Inflammatory macrophage treated with lipopolysaccharide for 4 hours (primary cell): Measurements from ENCODE around the gene PPP1R13B.
"Not testable (repeated sequence)": the region's sequence is repeated elsewhere in the genome, so short reads cannot be mapped to it uniquely, and the experiment has no call there.

Source experiments
- DNase-seq: peaks from one replicate; pipeline ENCODE4 v3.0.0-alpha.2; 2020

The PPP1R13B gene

DNA sequence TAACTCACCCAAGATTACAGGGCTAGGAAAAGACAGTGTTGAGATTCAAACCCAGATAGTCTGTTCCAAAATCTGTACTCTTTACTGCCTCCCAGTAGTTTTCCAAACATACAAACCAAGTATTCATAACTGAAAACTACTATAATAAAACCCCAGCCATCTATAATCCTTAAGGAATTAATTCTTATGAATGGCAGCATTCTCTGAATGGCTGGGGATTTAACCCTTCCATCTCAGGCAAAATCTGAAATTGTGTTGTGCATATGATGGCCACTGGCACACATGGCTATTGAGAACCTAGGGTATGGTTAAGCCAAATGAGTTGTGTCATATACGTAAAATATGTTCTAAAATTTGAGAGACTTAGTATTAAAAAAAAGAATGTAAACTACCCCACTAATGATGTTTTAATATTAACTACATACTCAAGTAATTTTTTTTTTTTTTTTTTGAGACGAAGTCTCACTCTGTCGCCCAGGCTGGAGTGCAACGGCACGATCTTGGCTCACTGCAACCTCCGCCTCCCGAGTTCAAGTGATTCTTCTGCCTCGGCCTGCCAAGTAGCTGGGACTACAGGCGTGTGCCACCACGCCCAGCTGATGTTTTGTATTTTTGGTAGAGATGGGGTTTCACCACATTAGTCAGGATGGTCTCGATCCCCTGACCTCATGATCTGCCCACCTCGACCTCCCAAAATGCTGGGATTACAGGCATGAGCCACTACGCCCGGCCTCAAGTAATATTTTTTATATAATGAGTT, 16.7 kb downstream of the PPP1R13B start:
- no peak for DNase-seq

DNA sequence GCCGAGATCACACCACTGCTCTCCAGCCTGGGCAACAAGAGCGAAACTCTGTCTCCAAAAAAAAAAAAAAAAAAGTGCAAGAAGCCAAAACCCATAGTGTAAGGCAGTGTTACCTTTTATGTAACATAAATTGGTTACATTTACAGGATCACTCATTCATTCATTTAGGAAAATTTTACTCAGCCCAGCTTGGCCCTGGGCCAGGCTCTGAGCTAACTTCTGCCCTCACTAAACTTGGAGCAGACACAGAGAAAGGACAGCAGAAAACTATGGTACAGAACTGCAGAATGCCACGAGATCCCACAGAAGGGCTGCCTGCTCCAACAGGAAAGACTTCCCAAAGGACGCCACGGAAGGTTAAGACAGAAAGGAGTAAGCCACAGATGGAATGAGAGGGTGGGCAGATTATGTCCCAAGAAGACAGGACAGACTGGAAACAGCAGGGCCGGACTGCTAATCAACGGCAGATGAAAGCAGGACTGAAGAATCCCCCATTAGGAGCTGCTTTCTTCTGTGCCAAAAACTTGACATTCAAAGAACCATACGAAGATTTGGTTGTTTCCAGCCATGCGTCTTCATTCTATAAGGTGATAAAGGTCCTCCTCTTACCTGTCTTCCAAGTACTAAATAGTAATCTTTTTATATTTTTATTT, 18.9 kb downstream of the PPP1R13B start:
- DNase-seq = no peak

DNA sequence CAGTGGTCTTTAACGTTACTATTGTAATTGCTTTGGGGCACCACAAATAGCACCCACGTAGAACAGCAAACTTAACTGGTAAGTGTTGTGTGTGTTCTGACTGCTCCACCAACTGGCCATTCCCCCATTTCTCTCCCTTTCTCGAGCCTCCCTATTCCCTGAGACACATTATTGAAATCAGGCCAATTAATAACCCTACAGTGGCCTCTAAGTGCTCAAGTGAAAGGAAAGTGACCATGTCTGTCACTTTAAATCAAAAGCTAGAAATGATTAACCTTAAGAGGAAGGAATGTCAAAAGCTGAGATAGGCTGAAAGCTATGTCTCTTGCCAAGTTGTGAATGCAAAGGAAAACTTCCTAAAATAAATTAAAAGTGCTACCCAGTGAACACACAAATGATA, 22.3 kb downstream of the PPP1R13B start:
- DNase-seq = no peak

DNA sequence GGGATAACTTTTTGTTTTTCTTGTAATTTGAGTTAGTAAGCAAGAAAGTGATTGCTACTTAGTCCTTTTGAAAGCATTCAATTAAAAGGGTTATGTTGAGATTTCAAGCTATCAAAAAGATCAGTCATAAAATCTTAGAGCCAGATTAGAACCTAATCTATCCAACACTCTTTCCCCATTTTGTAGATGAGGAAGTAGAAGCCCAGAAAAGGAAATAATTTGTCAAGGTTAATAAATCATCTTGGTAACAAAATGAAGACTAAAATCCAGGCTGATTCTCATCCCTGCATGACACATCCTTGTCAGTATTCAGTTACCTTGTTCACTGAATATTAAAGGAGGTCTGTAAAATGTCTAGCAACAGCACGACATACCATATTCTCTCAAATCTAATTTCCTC, 26.5 kb downstream of the PPP1R13B start:
- no peak for DNase-seq

DNA sequence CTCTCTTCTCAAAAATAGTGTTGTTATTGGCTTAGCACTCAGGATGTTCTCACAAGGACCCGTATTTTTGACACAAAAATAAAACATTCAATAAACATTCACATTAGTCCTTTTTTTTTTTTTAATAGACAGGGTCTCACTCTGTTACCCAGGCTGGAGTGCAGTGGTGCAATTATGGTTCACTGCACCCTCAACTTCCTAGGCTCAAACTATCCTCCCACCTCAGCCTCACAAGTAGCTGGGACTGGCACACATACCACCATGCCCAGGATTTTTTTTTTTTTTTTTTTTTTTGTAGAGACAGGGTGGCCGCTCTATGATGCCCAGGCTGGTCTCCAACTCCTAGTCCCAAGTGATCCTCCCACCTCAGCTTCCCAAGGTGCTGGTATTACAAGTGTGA, 27.0 kb downstream of the PPP1R13B start:
- DNase-seq = no peak

DNA sequence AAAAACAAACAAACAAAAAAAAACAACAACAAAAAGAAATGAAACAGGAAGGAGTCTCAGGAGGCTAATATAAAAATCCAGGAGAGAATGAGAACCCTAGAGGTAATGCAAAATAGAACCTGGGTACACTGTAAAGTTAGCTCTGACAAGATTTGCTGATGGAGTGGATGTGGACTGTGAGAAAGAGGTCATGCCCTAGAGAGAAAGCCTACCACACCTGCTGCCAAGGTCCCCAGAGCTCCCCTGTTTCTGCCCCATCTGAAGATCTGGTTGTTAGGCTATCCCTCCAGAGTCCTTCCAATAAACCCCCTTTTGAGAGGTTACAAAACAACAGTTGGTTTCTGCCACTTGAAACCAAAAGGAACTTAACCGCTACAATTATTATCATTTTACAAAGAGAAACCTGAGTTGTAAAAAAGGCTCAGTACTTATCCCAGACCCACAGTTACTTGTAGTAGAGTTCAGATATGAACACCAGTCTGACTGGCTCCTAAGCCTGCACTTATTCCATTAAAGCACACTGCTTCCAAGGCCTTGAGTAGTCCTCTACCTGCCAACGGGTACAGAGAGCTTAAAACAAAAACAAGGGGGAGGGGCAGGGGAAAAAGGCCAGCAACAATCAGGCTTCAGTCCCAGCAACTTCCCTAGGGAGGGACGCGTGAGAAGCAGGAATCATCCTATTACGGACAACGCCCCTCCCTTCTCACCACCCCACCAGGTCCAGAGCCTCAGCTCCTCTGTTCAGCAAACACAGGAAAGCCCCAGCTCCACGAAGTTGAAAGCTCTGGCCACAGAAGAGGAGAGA, 27.7 kb downstream of the PPP1R13B start:
- DNase-seq = no peak

DNA sequence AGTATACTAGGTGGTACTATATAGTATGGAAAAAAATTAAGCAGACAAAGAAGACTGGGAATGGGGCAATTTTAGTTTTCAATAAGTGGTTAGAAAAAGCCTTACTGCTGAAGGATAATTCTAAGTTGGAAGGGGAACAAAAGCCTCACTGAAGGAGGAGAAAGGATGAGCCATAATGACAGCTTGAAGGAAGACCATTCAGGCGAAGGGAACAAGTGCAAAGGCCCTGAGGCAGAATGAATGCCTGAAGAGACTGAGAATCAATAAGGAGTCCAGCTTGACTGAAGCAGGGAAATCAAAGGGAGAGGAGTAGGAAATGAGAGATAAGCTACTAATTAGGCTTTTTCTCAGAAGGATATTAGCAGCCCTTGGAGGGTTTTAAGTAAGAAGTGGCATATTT, 28.5 kb downstream of the PPP1R13B start:
- DNase-seq = no peak

DNA sequence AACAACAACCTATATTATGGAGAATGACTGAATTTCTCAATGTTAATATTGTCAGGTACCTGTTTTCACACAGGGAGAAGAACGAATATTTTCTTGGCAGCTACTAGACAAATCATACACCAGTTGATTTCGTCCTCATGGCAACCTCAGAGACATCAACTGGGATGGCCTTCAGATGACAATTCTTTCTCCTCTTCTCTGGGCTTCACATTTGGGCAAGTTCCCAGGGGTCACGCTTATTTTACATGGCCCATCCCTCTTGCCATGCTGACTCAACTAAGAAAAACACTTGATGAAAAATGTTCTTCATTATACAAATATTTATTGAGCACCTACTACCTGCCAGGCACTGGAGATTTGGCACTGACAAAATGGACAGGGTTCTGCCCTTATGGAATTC, 29.0 kb downstream of the PPP1R13B start:
- no peak for DNase-seq

DNA sequence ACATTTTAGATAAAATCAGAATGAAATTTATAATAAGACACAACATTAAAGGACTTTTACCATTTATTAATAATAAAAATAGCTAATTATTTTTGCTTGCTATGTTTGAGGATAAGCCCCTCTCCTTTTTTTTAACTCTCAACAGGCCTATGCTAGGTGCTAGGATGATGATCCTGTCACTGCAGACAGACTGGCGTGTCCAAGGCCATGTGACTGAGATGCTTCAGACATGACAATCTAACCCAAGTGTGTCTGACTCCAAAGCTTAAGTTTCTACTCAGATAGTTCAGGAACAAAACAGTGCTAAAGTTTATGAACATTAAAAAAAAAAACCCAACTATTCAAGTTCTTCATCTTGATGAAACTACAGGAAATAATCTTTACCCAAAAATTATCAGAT, 29.8 kb downstream of the PPP1R13B start:
- no peak for DNase-seq

DNA sequence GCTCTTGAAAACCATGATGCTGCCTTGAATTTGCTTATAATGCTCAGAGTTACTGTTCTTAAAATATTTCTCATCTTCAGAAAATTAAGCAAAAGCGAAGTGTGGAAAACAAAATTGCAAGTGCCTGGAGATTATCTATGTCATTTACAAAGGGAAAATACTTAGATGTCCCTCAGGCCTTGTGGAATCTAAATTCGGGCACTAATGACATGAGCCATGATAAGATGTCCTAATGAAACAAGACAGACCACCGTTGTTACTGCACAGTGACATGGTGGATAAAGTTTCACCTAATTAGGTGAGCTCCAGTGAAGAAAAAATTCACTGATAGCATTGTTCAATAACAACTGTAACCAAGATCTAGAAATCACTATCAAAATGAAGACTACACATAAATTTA, 30.4 kb downstream of the PPP1R13B start:
- no peak for DNase-seq

DNA sequence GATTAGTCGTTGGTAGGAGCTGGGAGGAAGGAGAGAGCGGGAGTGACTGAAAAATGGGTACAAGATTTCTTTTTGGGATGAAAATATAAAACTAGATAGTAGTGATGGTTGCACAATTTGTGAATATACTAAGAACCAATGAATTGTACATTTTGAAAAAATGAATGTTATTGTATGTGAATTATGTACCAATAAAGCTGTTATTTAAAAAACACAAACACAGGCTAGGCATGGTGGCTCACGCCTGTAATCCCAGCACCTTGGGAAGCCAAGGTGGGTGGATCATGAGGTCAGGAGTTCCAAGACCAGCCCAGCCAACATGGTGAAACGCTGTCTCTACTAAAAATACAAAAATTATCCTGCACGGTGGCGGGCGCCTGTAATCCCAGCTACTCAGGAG, 32.1 kb downstream of the PPP1R13B start:
- DNase-seq = no peak

DNA sequence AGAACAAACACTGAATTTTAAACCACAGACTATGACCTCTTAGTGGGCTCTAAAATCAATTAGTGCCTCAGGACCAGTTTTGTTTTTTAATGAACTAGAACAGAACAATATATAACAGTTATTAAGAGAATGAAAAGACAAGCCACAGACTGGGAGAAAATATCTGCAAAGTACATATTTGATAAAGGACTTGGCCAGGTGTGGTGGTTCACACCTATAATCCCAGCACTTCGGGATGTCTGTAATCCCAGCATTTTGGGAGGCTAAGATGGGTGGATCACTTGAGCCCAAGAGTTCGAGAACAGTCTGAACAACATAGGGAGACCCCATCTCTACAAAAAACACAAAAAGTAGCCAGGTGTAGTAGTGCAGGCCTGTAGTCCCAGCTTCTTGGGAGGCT, 36.2 kb downstream of the PPP1R13B start:
- DNase-seq = no peak

DNA sequence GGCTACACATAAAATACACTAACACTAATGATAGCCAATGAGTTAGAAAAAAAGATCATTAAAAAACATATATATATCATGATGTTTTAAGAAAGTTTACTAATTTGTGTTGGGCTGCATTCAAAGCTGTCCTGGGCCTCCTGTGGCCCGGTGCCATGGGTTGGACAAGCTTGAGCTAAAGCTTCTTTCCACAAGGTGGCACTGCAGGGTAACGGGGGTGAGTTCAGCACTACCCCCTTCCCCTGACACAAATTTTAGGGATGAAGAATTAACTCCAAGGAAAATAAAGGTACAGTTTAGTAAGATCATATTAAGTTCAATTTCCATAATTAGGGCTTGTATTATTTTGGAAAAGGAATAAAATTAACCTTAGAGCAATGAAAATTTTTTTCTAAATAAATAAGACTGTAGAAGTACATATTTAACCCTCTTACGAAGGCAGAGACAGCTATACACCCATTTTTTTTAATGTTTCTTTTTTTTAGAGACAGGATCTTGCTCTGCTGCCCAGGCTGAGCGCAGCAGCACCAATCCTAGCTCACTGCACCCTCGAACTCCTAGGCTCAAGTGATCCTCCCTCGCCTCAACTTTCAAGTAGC, 38.9 kb downstream of the PPP1R13B start:
- peak; percentile 69 for DNase-seq

DNA sequence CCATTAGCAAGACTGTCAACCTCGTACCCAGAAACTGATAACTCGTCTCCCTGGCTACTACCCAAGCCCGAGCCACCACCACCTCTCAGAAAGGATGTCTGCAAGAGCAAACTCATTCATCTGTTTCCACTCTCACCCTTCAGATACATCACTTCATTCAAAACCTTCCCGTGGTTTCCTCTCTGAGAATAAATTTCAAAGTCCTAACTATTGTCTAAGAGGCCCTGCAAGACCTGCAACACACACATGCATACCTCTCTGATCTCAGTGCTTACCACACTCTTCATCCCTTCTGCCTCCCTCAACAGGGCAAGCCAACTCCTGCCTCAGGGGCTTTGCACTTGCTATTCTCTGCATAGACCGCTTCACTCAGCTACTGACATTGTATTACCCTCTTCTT, 40.6 kb downstream of the PPP1R13B start:
- no peak for DNase-seq

DNA sequence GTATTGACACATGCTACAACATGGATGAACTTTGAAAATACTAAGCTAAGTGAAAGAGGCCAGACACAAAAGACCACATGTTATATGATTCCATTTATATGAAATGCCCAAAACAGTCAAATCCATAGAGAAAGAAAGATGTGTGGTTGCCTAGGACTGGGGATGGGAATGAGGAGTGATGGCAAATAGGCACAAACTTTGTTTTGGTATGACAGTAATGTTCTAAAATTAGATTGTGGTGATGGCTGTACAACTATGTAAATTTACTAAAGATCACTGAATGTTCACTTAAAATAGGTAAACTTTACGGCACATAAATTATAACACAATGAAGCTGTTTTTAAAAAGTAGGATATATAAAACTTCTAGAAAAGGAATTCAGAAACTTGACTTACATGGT, 41.7 kb downstream of the PPP1R13B start:
- DNase-seq = no peak

DNA sequence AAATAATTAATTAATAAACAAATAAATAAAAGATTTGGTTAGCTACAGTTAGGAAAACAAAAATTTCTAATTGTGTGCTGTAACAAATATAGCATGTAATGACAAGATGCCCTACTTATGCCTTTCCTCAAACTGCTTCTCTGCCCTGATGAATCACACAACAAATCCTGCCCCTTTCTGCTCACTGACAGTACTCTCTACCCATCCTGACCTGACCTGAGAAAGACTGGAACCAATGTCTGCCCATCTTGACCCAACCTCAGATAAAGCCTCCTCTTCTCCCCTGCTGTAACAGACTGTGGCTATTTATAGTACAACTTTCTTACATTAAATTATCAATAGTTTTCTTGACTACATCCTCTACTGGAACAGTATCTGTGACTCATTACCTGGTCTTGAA, 43.7 kb downstream of the PPP1R13B start:
- no peak for DNase-seq

DNA sequence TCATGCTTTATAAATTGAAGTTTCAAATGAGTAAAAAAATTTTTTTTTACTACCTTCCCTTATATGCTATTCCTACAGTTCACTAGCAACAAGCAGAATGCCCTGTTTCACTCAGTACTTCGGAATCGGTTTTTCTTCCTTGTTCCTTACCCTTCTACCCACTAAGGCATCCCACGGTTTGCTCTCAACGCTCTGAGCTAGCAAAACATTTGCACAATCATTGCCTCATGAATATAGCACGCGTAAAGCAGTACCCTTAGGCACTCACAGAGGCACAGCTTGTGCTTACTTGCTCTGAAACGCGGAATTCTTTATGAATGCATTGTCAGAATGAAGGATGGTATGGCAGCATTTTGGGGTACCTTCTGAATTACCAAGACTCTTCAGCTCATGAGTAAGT, 45.0 kb downstream of the PPP1R13B start:
- DNase-seq = peak; percentile 79

DNA sequence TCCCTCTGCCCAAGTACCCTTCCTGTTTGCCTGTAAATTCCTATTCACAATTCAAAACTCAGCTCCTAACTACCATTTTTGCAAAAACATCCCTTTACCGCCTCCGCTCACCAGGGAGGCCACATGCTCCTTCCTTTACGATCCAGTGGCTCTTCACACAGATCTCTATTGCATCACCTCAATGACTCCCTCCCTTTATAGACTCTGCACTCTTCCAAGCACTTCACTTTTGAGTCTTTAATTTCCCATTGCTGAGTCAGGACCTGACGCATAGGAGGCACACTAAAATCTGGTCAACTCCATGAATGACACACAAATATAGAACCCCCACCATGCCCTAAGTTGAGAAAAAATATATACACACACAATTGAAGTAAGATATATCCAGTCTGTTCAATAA, 45.9 kb downstream of the PPP1R13B start:
- DNase-seq = peak; percentile 81

DNA sequence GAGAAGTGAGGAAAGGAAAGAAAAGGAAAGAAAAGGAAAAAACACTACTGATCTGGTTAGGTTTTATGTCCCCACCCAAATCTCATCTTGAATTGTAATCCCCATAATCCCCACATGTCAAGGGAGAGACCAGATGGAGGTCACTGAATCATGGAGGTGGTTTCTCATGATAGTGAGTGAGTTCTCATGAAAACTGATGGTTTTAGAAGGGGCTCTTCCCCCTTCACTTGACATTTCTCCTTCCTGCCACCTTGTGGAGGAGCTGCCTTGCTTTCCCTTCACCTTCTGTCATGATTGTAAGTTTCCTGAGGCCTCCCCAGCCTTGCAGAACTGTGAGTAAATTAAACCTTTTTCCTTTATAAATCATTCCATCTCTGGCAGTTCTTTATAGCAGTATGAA, 54.2 kb downstream of the PPP1R13B start:
- not testable (repeated sequence) for DNase-seq

DNA sequence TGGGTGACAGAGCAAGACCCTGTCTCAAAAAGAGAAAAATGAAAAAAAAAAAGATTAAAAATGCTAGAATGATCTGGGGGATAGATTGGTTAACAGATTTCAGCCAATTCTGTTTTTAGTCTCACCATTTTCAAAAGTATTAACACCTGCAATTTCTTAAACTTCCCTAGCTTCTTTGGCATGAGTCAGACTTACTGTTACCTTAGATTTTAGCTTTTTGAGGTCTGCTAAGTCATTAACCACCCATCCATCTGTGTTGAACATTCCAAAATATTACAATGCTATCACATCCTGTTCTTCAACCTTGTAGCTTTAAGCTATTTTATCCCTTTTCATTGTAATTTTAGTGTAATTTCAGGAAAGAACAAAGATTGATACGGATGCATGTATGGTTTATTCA, 59.3 kb downstream of the PPP1R13B start:
- DNase-seq = no peak

DNA sequence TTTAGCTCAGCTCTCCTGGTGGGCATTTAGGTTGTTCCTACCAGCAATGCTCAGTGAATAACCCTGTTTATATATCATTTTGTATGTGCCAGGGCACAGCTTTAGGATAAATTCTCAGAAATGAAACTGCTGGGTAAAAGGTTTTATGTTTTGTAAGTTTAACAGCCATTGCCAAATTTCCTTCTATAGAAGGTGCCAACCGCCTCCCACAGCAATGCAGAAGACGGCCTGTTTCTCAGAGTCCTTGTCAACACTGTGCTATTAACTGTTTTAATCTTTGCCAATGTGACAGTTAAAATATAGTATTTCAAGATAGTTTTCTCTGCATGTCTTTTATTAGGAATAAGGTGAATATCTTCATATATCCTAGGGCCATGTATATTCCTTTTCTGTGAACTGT, 65.0 kb downstream of the PPP1R13B start:
- DNase-seq = no peak

DNA sequence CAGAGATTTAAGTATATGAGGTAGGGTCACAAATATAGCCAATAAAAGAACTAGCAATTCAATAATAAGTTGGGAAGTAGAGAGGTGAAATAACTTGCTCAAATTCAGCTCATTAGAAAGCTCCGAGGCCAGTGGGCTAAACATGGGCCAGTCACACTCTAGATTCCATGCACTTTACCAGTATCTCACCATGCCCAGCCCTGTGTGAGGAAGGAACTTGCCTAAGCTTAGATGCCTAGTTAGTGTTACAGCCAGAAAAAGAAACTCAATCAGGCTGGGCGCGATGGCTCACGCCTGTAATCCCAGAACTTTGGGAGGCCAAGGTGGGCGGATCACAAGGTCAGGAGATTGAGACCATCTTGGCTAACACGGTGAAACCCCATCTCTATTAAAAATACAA, 71.1 kb downstream of the PPP1R13B start:
- DNase-seq = not testable (repeated sequence)

DNA sequence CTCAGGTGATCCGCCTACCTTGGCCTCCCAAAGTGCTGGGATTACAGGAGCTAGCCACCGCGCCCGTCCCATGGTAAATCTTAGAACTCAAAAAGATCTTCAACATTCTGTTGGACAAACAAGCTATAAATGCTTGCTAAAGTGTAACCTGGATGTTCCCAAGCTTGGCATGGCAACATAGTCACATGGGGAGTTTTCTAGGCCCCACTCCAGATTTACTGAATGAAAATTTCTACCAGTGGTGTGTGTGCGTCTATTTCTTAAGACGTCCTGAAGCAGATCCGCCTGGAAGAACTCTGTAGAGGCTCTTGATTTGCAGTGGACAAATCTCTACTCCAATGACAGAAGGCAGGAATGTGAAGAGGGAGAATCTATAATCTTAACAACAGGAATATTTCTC, 71.9 kb downstream of the PPP1R13B start:
- no peak for DNase-seq

DNA sequence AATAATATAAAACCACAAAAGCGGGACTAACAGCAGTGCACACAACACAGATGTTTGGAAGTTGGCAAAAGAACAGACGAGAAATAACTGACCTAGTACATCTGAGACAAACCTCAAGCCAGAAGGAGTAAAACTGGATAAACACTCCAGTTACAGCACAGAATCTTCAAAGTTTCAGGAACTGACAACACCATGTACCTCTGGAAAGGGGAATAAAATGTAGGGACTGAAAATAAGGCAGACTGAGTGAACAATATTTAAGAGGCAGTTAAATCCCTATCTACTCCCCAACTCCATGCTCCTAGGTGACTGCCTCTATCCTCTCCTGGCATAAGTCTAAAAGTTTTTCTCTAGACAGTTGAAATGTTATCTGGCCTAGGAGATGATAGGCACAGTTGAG, 73.9 kb downstream of the PPP1R13B start:
- no peak for DNase-seq
